Measurements from ENCODE around the gene NSA2.

Gene NSA2

DNA sequence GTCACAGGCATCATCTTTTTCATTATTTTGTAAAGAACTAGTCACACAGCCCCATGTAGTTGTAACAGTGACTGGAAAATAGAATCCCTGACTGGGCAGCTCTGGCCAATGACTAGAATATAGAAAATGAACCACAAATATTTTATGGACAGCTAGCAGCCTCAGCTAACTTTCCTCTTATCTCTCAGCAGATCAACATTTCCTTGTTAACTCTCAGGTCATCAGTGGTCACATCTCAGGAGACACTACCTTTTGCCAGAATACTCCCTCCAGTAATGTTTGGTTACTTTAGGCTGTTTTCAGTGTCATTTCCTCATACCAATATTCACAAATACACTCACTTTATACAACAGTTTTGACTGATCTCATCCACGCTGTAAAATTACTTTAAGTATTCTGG lies 55.2 kb downstream of the NSA2 start:
- DNase-seq, result no peak

DNA sequence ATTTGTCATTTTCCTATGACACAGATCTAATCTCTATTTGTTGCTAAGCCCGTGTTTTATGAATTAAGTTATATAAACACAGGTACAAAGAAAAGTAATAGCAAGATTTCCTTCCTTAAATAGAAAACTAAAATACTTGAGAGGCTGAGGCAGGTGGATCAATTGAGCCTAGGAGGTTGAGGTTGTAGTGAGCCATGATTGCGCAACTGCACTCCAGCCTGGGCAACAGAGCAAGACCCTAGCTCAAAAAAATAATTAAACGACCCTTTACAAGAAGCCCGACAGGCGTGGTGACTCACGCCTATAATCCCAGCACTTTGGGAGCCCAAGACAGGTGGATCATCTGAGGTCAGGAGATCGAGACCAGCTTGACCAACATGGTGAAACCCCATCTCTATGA lies 62.4 kb downstream of the NSA2 start:
- no peak for DNase-seq

Measured in NCI-H524 (cell line).